HepG2 (cell line): ENCODE measurements around the gene RGSL1. TPM values are rescaled to one million over a fixed set of nuclear protein-coding genes. Genes with fewer than 3 reads are reported as not detected.

ENCODE experiments used
- ATAC-seq: fragments of 200-7000 bp; cut with Tn5 transposase; 3 replicates; pipeline ENCODE4 v1.9.1; 2020; ENCODE audit warnings: mild to moderate bottlenecking, moderate library complexity
- BruUV-seq: library from RNA; stranded (reverse); fragments of 400-500 nt; replicated peaks from 2 replicates; lab custom pipeline; 2021; lab: Mats Ljungman, UMichigan
- CTCF ChIA-PET: fragments of 300-600 bp; formaldehyde crosslinking; extraction: SDS; loops from one replicate; lab custom pipeline; 2021; ENCODE audit warnings: low total read pairs, inconsistent platforms, low intra/inter-chr PET ratio; lab: Yijun Ruan, JAX
- POLR2A ChIA-PET: fragments of 350-600 bp; sonication (Branson Sonifier 250); formaldehyde crosslinking; loops from one replicate; lab custom pipeline; 2020; ENCODE audit warnings: antibody characterized with exemption, inconsistent platforms; lab: Yijun Ruan, JAX
- DNase-seq: peaks from one replicate; pipeline ENCODE4 v3.0.0-alpha.2; 2015; ENCODE audit warnings: low spot score
- FAIRE-seq: peaks from 3 replicates; lab custom pipeline; 2011; peaks lifted over from hg19 to GRCh38; lab: Jason Lieb, UNC
- H2AFZ ChIP-seq: one replicate; pipeline ENCODE4 v1.6.1; 2011; ENCODE audit warnings: low read length, inconsistent platforms
- H3K27ac ChIP-seq: fragments of 300-600 bp; 3 replicates; pipeline ENCODE4 v1.8.0; 2011; ENCODE audit warnings: mixed run types, mild to moderate bottlenecking, mixed read lengths, low read length, inconsistent platforms; ENCODE audit not compliant: insufficient read depth; ENCODE audit errors: extremely low read length
- H3K27me3 ChIP-seq, 2 experiments: fragments of 200-600 bp in 1 of 2; 2 replicates in 1 of 2; 3 replicates in 1 of 2; pipeline versions ENCODE4 v1.6.0 to v1.8.0; 2011; ENCODE audit warnings: low read length in 2 of 2, mild to moderate bottlenecking in 2 of 2, moderate library complexity in 2 of 2, inconsistent platforms in 1 of 2; ENCODE audit not compliant: insufficient read depth in 2 of 2, control insufficient read depth in 1 of 2
- H3K36me3 ChIP-seq, 2 experiments: fragments of 200-600 bp in 1 of 2; replicated peaks in 1 of 2; 2 replicates in 1 of 2; 3 replicates in 1 of 2; pipeline versions ENCODE4 v1.5.1 to v1.8.0; 2011; ENCODE audit warnings: low read length in 2 of 2, inconsistent platforms in 1 of 2; ENCODE audit not compliant: insufficient read depth in 2 of 2, control insufficient read depth in 1 of 2
- H3K4me1 ChIP-seq: 2 replicates; pipeline ENCODE4 v1.5.1; 2012; ENCODE audit warnings: low read length, inconsistent platforms; ENCODE audit not compliant: insufficient read depth
- H3K4me2 ChIP-seq: 2 replicates; pipeline ENCODE4 v1.6.0; 2011; ENCODE audit warnings: low read depth, low read length, inconsistent platforms
- H3K4me3 ChIP-seq, 3 experiments: fragments of 200-600 bp in 1 of 3; sonication (generic), shearing (Covaris generic) in 1 of 3; replicated peaks in 1 of 3; 2 replicates each; pipeline ENCODE4 v1.5.1; 2011 to 2016; ENCODE audit warnings: low read length in 3 of 3, inconsistent platforms in 2 of 3, low read depth in 2 of 3, mild to moderate bottlenecking in 2 of 3, control low read depth in 1 of 3, mixed read lengths in 1 of 3; ENCODE audit not compliant: insufficient read depth in 1 of 3
- H3K79me2 ChIP-seq: one replicate; pipeline ENCODE4 v1.6.1; 2011; ENCODE audit warnings: low read length, inconsistent platforms; ENCODE audit not compliant: insufficient read depth
- H3K9ac ChIP-seq: 2 replicates; pipeline ENCODE4 v1.6.0; 2011; ENCODE audit warnings: mild to moderate bottlenecking, low read depth, low read length, inconsistent platforms; ENCODE audit not compliant: insufficient read depth
- H3K9me3 ChIP-seq: 2 replicates; pipeline ENCODE4 v1.5.1; 2012; ENCODE audit warnings: mild to moderate bottlenecking, low read length
- H4K20me1 ChIP-seq: 2 replicates; pipeline ENCODE4 v1.6.0; 2011; ENCODE audit warnings: inconsistent platforms, mild to moderate bottlenecking, low read length, moderate library complexity; ENCODE audit not compliant: insufficient read depth
- DMTF1 ChIP-seq: sonication (generic); formaldehyde crosslinking; IDR thresholded peaks from 2 replicates; pipeline ENCODE4 v1.4.0; 2020; ENCODE audit warnings: mild to moderate bottlenecking, missing genetic modification reagents
- HNRNPK ChIP-seq: fragments of 200-400 bp; formaldehyde crosslinking; IDR thresholded peaks from 2 replicates; pipeline ENCODE4 v1.6.1; 2018; ENCODE audit warnings: low read length, low read depth, moderate library complexity, mild to moderate bottlenecking; ENCODE audit not compliant: poor library complexity, severe bottlenecking
- MXD4 ChIP-seq: IDR thresholded peaks from 2 replicates; pipeline ENCODE4 v1.6.1; 2016; ENCODE audit warnings: mild to moderate bottlenecking, missing biosample characterization, missing genetic modification reagents
- PLSCR1 ChIP-seq: sonication (generic); formaldehyde crosslinking; IDR thresholded peaks from 2 replicates; pipeline ENCODE4 v1.5.0; 2020; ENCODE audit warnings: missing genetic modification reagents, mild to moderate bottlenecking, borderline replicate concordance
- TFDP1 ChIP-seq: IDR thresholded peaks from 2 replicates; pipeline ENCODE4 v1.6.1; 2016; ENCODE audit warnings: missing compliant biosample characterization, missing genetic modification reagents, borderline replicate concordance
- ZBTB43 ChIP-seq: sonication (generic); formaldehyde crosslinking; conservative IDR thresholded peaks from 2 replicates; pipeline ENCODE4 v1.4.0; 2020; ENCODE audit warnings: missing genetic modification reagents
- ZKSCAN5 ChIP-seq: sonication (generic); formaldehyde crosslinking; IDR thresholded peaks from 2 replicates; pipeline ENCODE4 v1.5.1; 2020; ENCODE audit warnings: mild to moderate bottlenecking, missing genetic modification reagents
- ZNF224 ChIP-seq: sonication (generic); formaldehyde crosslinking; IDR thresholded peaks from 2 replicates; pipeline ENCODE4 v1.5.0; 2020; ENCODE audit warnings: mild to moderate bottlenecking, missing genetic modification reagents
- ZNF235 ChIP-seq: sonication (generic); formaldehyde crosslinking; IDR thresholded peaks from 2 replicates; pipeline ENCODE4 v1.8.1; 2023; ENCODE audit warnings: mild to moderate bottlenecking, missing genetic modification reagents, borderline replicate concordance
- ZNF256 ChIP-seq: sonication (generic); formaldehyde crosslinking; conservative IDR thresholded peaks from 2 replicates; pipeline ENCODE4 v1.4.0; 2020; ENCODE audit warnings: missing genetic modification reagents
- ZNF343 ChIP-seq: sonication (generic); formaldehyde crosslinking; IDR thresholded peaks from 2 replicates; pipeline ENCODE4 v1.4.0; 2020; ENCODE audit warnings: mild to moderate bottlenecking, missing genetic modification reagents
- ZNF776 ChIP-seq: sonication (generic); formaldehyde crosslinking; IDR thresholded peaks from 2 replicates; pipeline ENCODE4 v1.4.0; 2020; ENCODE audit warnings: mild to moderate bottlenecking, missing genetic modification reagents
- WGBS: methylation state at CpG from one replicate; pipeline ENCODE4 v1.1.6; 2017; ENCODE audit warnings: low lambda C conversion rate; 5-methylcytosine and 5-hydroxymethylcytosine counted together
- in situ Hi-C: cut with HindIII; loops from 2 replicates; pipeline ENCODE4 v1.10.0; 2017; ENCODE audit warnings: low pct_unique_long_range_greater_than_20kb; ENCODE audit not compliant: extremely low pct_ligation_motif_present
- intact Hi-C: fragments of 100-400 bp; cut with micrococcal nuclease; formaldehyde crosslinking; loops from one replicate; pipeline ENCODE4 v1.10.0; 2022; ENCODE audit not compliant: unreplicated experiment
- polyA plus RNA-seq, 8 experiments: library from polyadenylated mRNA; depleted of rRNA in 3 of 8; stranded (reverse) in 7 of 8; unstranded in 1 of 8; fragments of >200 nt; fragmentation: Illumina TruSeq in 4 of 8; extraction: Trizol in 4 of 8; gene quantifications; 2 replicates each; pipeline versions ENCODE4 v1.2.1 to v1.2.3, GENCODE V29; 2011 to 2016; ENCODE audit warnings: low read depth in 4 of 8, missing spikeins in 1 of 8, mixed read lengths in 1 of 8; ENCODE audit not compliant: insufficient read depth in 1 of 8
- total RNA-seq, 5 experiments: library from RNA; depleted of rRNA; stranded (reverse); fragments of >200 nt; fragmentation: Illumina TruSeq; extraction: Trizol; gene quantifications; 2 replicates each; pipeline ENCODE4 v1.2.3, GENCODE V29; 2016; ENCODE audit warnings: low read depth in 1 of 5

RGSL1 gene
- total and polyA plus RNA-seq, 2 of the 13 experiments (the other 11 are each of a cell fraction or from before 2014, with no cell fraction given): not detected

- Histone ChIP-seq H3K36me3 (no peaks in the 10 kb centered on the region), H3K9ac (no peak overlapping the region), H2AFZ (no peak overlapping the region), H3K27me3 (peaks cover 0 to 5% of the 10 kb centered on the region in 2 experiments; a peak in 1 of 5 replicates), H3K27ac (no peak overlapping the region)
- FAIRE-seq (no peak), DNase-seq (no peak)
- in situ Hi-C loops: no loop called here
- no TSS peak for BruUV-seq
- intact Hi-C loops: no loop called here
- no peak for TF ChIP-seq HNRNPK
- no peak for TF ChIP-seq ZNF343
- TF ChIP-seq TFDP1 (CRISPR knock-in tag): no peak
- TF ChIP-seq DMTF1 (CRISPR knock-in tag): no peak
- no peak for TF ChIP-seq MXD4 (CRISPR knock-in tag)
- TF ChIP-seq ZKSCAN5 (CRISPR knock-in tag): no peak
- no peak for TF ChIP-seq ZNF776 (CRISPR knock-in tag)
- no peak for TF ChIP-seq ZBTB43 (CRISPR knock-in tag)
- TF ChIP-seq ZNF224: no peak
- TF ChIP-seq ZNF235 (CRISPR knock-in tag): no peak
- no peak for TF ChIP-seq PLSCR1
- TF ChIP-seq ZNF256 (CRISPR knock-in tag): no peak
- TF ChIP-seq, all 625 proteins: peak for 0
- Histone ChIP-seq H3K79me2 (no peaks in the 10 kb centered on the region), H3K9me3 (no peaks in the 10 kb centered on the region), H4K20me1 (no peaks in the 10 kb centered on the region), H3K4me2 (no peak overlapping the region), H3K4me3 (no peak overlapping the region), H3K4me1 (no peaks in the 10 kb centered on the region)
- WGBS: 35% methylated on average over 2 of the region's 2 CpGs
- ChIA-PET CTCF (no interaction called here), POLR2A (no interaction called here)
- ATAC-seq: no peak
Observed at GRCh38 chr1:182533896-182534295, 84.0 kb downstream of the RGSL1 start.
